ENCODE measurements around the gene NAXD.
"Not testable (repeated sequence)": the region's sequence is repeated elsewhere in the genome, so short reads cannot be mapped to it uniquely, and the experiment has no call there.

Gene NAXD

GRCh38 chr13:110606281-110606680 lies 9.1 kb upstream of the NAXD start:
- H2AFZ ChIP-seq (ENCODE audit: low read length); H3K4ac ChIP-seq (ENCODE audit: low read length); H3K18ac ChIP-seq (ENCODE audit: low read length); H3K14ac ChIP-seq (ENCODE audit: low read length); H4K8ac ChIP-seq (ENCODE audit: low read depth, low read length); H2BK12ac ChIP-seq (ENCODE audit: low read length); H3K9me3 ChIP-seq (replicated peaks in 1 of 2; ENCODE audit: control insufficient read depth in 2 of 2, insufficient read depth in 1 of 2, low read depth in 1 of 2, low read length in 2 of 2); H3K79me1 ChIP-seq (ENCODE audit: low read depth, low read length); H3K4me1 ChIP-seq (ENCODE audit: control insufficient read depth in 2 of 2, insufficient read depth in 1 of 2, low read depth in 1 of 2, low read length in 2 of 2); H3K27me3 ChIP-seq (ENCODE audit: control insufficient read depth in 3 of 3, insufficient read depth in 3 of 3, low read depth in 1 of 3, low read length in 3 of 3); H3K23ac ChIP-seq (ENCODE audit: low read depth, low read length, poor library complexity); H3K4me2 ChIP-seq (ENCODE audit: insufficient read depth, low read length, poor library complexity, severe bottlenecking); H2AK5ac ChIP-seq (ENCODE audit: low read depth, low read length); H3K36me3 ChIP-seq (replicated peaks in 1 of 2; ENCODE audit: control insufficient read depth in 2 of 2, insufficient read depth in 2 of 2, low read length in 2 of 2); H4K91ac ChIP-seq (ENCODE audit: low read depth, low read length, poor library complexity); H3K9ac ChIP-seq (ENCODE audit: low read depth, low read length, poor library complexity); H3K4me3 ChIP-seq (ENCODE audit: low read length in 2 of 2); DNase-seq (ENCODE audit: low spot score); H2BK120ac ChIP-seq (ENCODE audit: low read depth, low read length); H2BK15ac ChIP-seq (ENCODE audit: low read length); H3K27ac ChIP-seq (replicated peaks; ENCODE audit: low read length); H2BK5ac ChIP-seq (ENCODE audit: low read length): not testable (repeated sequence)
- no CpG with 5 or more reads among the region's 33 CpGs for WGBS, 2 donors (ENCODE audit: extremely low coverage in 2 of 2, insufficient read length in 2 of 2, insufficient replicate concordance in 1 of 2)

- Histone ChIP-seq H3K4me2 (ENCODE audit: insufficient read depth, low read length, poor library complexity, severe bottlenecking) (no peak overlapping the region), H2AFZ (ENCODE audit: low read length) (no peak overlapping the region), H3K27me3 (ENCODE audit: control insufficient read depth in 3 of 3, insufficient read depth in 3 of 3, low read depth in 1 of 3, low read length in 3 of 3) (no peaks in the 10 kb centered on the region), H3K9ac (ENCODE audit: low read depth, low read length, poor library complexity) (no peak overlapping the region), H4K8ac (ENCODE audit: low read depth, low read length) (no peak overlapping the region), H4K91ac (ENCODE audit: low read depth, low read length, poor library complexity) (no peak overlapping the region), H3K14ac (ENCODE audit: low read length) (no peak overlapping the region), H2AK5ac (ENCODE audit: low read depth, low read length) (no peak overlapping the region), H2BK120ac (ENCODE audit: low read depth, low read length) (no peak overlapping the region), H3K4me1 (ENCODE audit: control insufficient read depth in 2 of 2, insufficient read depth in 1 of 2, low read depth in 1 of 2, low read length in 2 of 2) (peaks cover 0 to 5% of the 10 kb centered on the region in 2 donors), H3K4ac (ENCODE audit: low read length) (no peak overlapping the region), H3K9me3 (replicated peaks in 1 of 2; ENCODE audit: control insufficient read depth in 2 of 2, insufficient read depth in 1 of 2, low read depth in 1 of 2, low read length in 2 of 2) (peaks cover 0 to 2% of the 10 kb centered on the region in 2 donors), H2BK15ac (ENCODE audit: low read length) (no peak overlapping the region), H3K79me1 (ENCODE audit: low read depth, low read length) (no peaks in the 10 kb centered on the region), H3K27ac (replicated peaks; ENCODE audit: low read length) (no peak overlapping the region), H3K18ac (ENCODE audit: low read length) (no peak overlapping the region), H2BK12ac (ENCODE audit: low read length) (no peak overlapping the region), H3K23ac (ENCODE audit: low read depth, low read length, poor library complexity) (no peak overlapping the region), H2BK5ac (ENCODE audit: low read length) (no peak overlapping the region), H3K4me3 (ENCODE audit: low read length in 2 of 2) (no peak overlapping the region), H3K36me3 (replicated peaks in 1 of 2; ENCODE audit: control insufficient read depth in 2 of 2, insufficient read depth in 2 of 2, low read length in 2 of 2) (no peaks in the 10 kb centered on the region)
- WGBS, 2 donors (ENCODE audit: extremely low coverage in 2 of 2, insufficient read length in 2 of 2, insufficient replicate concordance in 1 of 2): no CpG with 5 or more reads among the region's 3 CpGs
- no peak for DNase-seq (ENCODE audit: low spot score)
Observed at GRCh38 chr13:110607675-110608224, 7.6 kb upstream of the NAXD start.

GRCh38 chr13:110610955-110611595 lies 4.3 kb upstream of the NAXD start:
- H3K27ac ChIP-seq (replicated peaks; ENCODE audit: low read length): no peak overlapping the region
- no peak overlapping the region for H3K4me3 ChIP-seq (ENCODE audit: low read length in 2 of 2)
- no peak for DNase-seq (ENCODE audit: low spot score)
- peaks cover 4% of the 10 kb centered on the region in 2 donors for H3K9me3 ChIP-seq (replicated peaks in 1 of 2; ENCODE audit: control insufficient read depth in 2 of 2, insufficient read depth in 1 of 2, low read depth in 1 of 2, low read length in 2 of 2)
- H2BK5ac ChIP-seq (ENCODE audit: low read length): no peak overlapping the region
- no CpG with 5 or more reads among the region's 12 CpGs for WGBS, 2 donors (ENCODE audit: extremely low coverage in 2 of 2, insufficient read length in 2 of 2, insufficient replicate concordance in 1 of 2)
- H3K4me1 ChIP-seq (ENCODE audit: control insufficient read depth in 2 of 2, insufficient read depth in 1 of 2, low read depth in 1 of 2, low read length in 2 of 2): peaks cover 5 to 8% of the 10 kb centered on the region in 2 donors
- H2BK120ac ChIP-seq (ENCODE audit: low read depth, low read length): no peak overlapping the region
- no peaks in the 10 kb centered on the region for H3K27me3 ChIP-seq (ENCODE audit: control insufficient read depth in 3 of 3, insufficient read depth in 3 of 3, low read depth in 1 of 3, low read length in 3 of 3)
- H3K79me1 ChIP-seq (ENCODE audit: low read depth, low read length): peaks cover 2% of the 10 kb centered on the region
- no peak overlapping the region for H3K4ac ChIP-seq (ENCODE audit: low read length)
- no peak overlapping the region for H4K91ac ChIP-seq (ENCODE audit: low read depth, low read length, poor library complexity)
- no peak overlapping the region for H2BK12ac ChIP-seq (ENCODE audit: low read length)
- no peak overlapping the region for H3K4me2 ChIP-seq (ENCODE audit: insufficient read depth, low read length, poor library complexity, severe bottlenecking)
- no peak overlapping the region for H3K23ac ChIP-seq (ENCODE audit: low read depth, low read length, poor library complexity)
- no peak overlapping the region for H4K8ac ChIP-seq (ENCODE audit: low read depth, low read length)
- no peaks in the 10 kb centered on the region for H3K36me3 ChIP-seq (replicated peaks in 1 of 2; ENCODE audit: control insufficient read depth in 2 of 2, insufficient read depth in 2 of 2, low read length in 2 of 2)
- no peak overlapping the region for H2BK15ac ChIP-seq (ENCODE audit: low read length)
- H3K18ac ChIP-seq (ENCODE audit: low read length): no peak overlapping the region
- H3K14ac ChIP-seq (ENCODE audit: low read length): no peak overlapping the region
- H2AFZ ChIP-seq (ENCODE audit: low read length): no peak overlapping the region
- no peak overlapping the region for H2AK5ac ChIP-seq (ENCODE audit: low read depth, low read length)
- H3K9ac ChIP-seq (ENCODE audit: low read depth, low read length, poor library complexity): no peak overlapping the region

GRCh38 chr13:110615005-110615321 lies 382 bp upstream of the NAXD start:
- peaks cover 3 to 4% of the 10 kb centered on the region in 2 donors for H3K9me3 ChIP-seq (replicated peaks in 1 of 2; ENCODE audit: control insufficient read depth in 2 of 2, insufficient read depth in 1 of 2, low read depth in 1 of 2, low read length in 2 of 2)
- peak overlapping the region; percentile 60 for H3K4ac ChIP-seq (ENCODE audit: low read length)
- peaks cover 10 to 15% of the 10 kb centered on the region in 2 donors for H3K4me1 ChIP-seq (ENCODE audit: control insufficient read depth in 2 of 2, insufficient read depth in 1 of 2, low read depth in 1 of 2, low read length in 2 of 2)
- no peak overlapping the region for H2BK12ac ChIP-seq (ENCODE audit: low read length)
- H3K4me2 ChIP-seq (ENCODE audit: insufficient read depth, low read length, poor library complexity, severe bottlenecking): no peak overlapping the region
- H2AK5ac ChIP-seq (ENCODE audit: low read depth, low read length): peak overlapping the region; percentile 85
- H3K36me3 ChIP-seq (replicated peaks in 1 of 2; ENCODE audit: control insufficient read depth in 2 of 2, insufficient read depth in 2 of 2, low read length in 2 of 2): no peaks in the 10 kb centered on the region
- no peak for DNase-seq (ENCODE audit: low spot score)
- H4K8ac ChIP-seq (ENCODE audit: low read depth, low read length): peak overlapping the region; percentile 89
- no peak overlapping the region for H3K9ac ChIP-seq (ENCODE audit: low read depth, low read length, poor library complexity)
- no peaks in the 10 kb centered on the region for H3K27me3 ChIP-seq (ENCODE audit: control insufficient read depth in 3 of 3, insufficient read depth in 3 of 3, low read depth in 1 of 3, low read length in 3 of 3)
- H3K18ac ChIP-seq (ENCODE audit: low read length): peak overlapping the region; percentile 96
- peak overlapping the region; percentile 98 for H2AFZ ChIP-seq (ENCODE audit: low read length)
- H3K14ac ChIP-seq (ENCODE audit: low read length): no peak overlapping the region
- peak overlapping the region; percentile 82 to 94 for H3K4me3 ChIP-seq (ENCODE audit: low read length in 2 of 2)
- peaks cover 5% of the 10 kb centered on the region for H3K79me1 ChIP-seq (ENCODE audit: low read depth, low read length)
- H2BK5ac ChIP-seq (ENCODE audit: low read length): no peak overlapping the region
- peak overlapping the region; percentile 89 for H2BK15ac ChIP-seq (ENCODE audit: low read length)
- H4K91ac ChIP-seq (ENCODE audit: low read depth, low read length, poor library complexity): no peak overlapping the region
- H2BK120ac ChIP-seq (ENCODE audit: low read depth, low read length): no peak overlapping the region
- H3K23ac ChIP-seq (ENCODE audit: low read depth, low read length, poor library complexity): no peak overlapping the region
- H3K27ac ChIP-seq (replicated peaks; ENCODE audit: low read length): no peak overlapping the region
- WGBS, 2 donors (ENCODE audit: extremely low coverage in 2 of 2, insufficient read length in 2 of 2, insufficient replicate concordance in 1 of 2): no CpG with 5 or more reads among the region's 11 CpGs
